HepG2 (cell line): ENCODE data around the gene HYCC1. TPM values are rescaled to one million over a fixed set of nuclear protein-coding genes. Genes with fewer than 3 reads are reported as not detected.

Source experiments
- CENPX ChIP-seq: sonication (generic); formaldehyde crosslinking; IDR thresholded peaks from 2 replicates; pipeline ENCODE4 v1.9.0; 2021; ENCODE audit warnings: mild to moderate bottlenecking, missing genetic modification reagents, moderate library complexity
- HMG20A ChIP-seq: IDR thresholded peaks from 2 replicates; pipeline ENCODE4 v1.6.1; 2016; ENCODE audit warnings: borderline replicate concordance
- HNRNPK ChIP-seq: fragments of 200-400 bp; formaldehyde crosslinking; IDR thresholded peaks from 2 replicates; pipeline ENCODE4 v1.6.1; 2018; ENCODE audit warnings: low read length, low read depth, moderate library complexity, mild to moderate bottlenecking; ENCODE audit not compliant: poor library complexity, severe bottlenecking
- SMYD3 ChIP-seq: sonication (generic); formaldehyde crosslinking; IDR thresholded peaks from 2 replicates; pipeline ENCODE4 v1.8.1; 2023; ENCODE audit warnings: mild to moderate bottlenecking, missing genetic modification reagents
- SNRNP70 ChIP-seq: fragments of 200-400 bp; formaldehyde crosslinking; IDR thresholded peaks from 2 replicates; pipeline ENCODE4 v1.6.1; 2017; ENCODE audit warnings: mild to moderate bottlenecking, low read depth, low read length, moderate library complexity
- THYN1 ChIP-seq: sonication (generic); formaldehyde crosslinking; IDR thresholded peaks from 2 replicates; pipeline ENCODE4 v1.8.1; 2023; ENCODE audit warnings: low read depth, mild to moderate bottlenecking, moderate library complexity, missing genetic modification reagents, borderline replicate concordance
- ZBTB7A ChIP-seq: sonication (generic); formaldehyde crosslinking; IDR thresholded peaks from 2 replicates; pipeline ENCODE4 v1.8.0; 2022; ENCODE audit warnings: mild to moderate bottlenecking, missing genetic modification reagents
- ZC3H13 ChIP-seq: sonication (generic); formaldehyde crosslinking; IDR thresholded peaks from 2 replicates; pipeline ENCODE4 v1.8.1; 2023; ENCODE audit warnings: mild to moderate bottlenecking, missing genetic modification reagents, moderate library complexity
- ZNF207 ChIP-seq: fragments of 450-650 bp; IDR thresholded peaks from 2 replicates; pipeline ENCODE4 v1.6.1; 2016; ENCODE audit warnings: antibody characterized with exemption, borderline replicate concordance
- ZNF501 ChIP-seq: sonication (generic); formaldehyde crosslinking; IDR thresholded peaks from 2 replicates; pipeline ENCODE4 v1.5.1; 2020; ENCODE audit warnings: mild to moderate bottlenecking, moderate library complexity, missing genetic modification reagents
- ZNF605 ChIP-seq: sonication (generic); formaldehyde crosslinking; IDR thresholded peaks from 2 replicates; pipeline ENCODE4 v1.8.0; 2022; ENCODE audit warnings: mild to moderate bottlenecking, missing genetic modification reagents
- ZNF788 ChIP-seq: sonication (generic); formaldehyde crosslinking; IDR thresholded peaks from 2 replicates; pipeline ENCODE4 v1.5.0; 2020; ENCODE audit warnings: mild to moderate bottlenecking, missing genetic modification reagents, borderline replicate concordance
- ZNF841 ChIP-seq: sonication (generic); formaldehyde crosslinking; IDR thresholded peaks from 2 replicates; pipeline ENCODE4 v1.8.1; 2023; ENCODE audit warnings: missing genetic modification reagents, borderline replicate concordance
- ZNF850 ChIP-seq: sonication (generic); formaldehyde crosslinking; conservative IDR thresholded peaks from 2 replicates; pipeline ENCODE4 v1.9.0; 2021; ENCODE audit warnings: mild to moderate bottlenecking, missing genetic modification reagents
- polyA plus RNA-seq, 8 experiments: library from polyadenylated mRNA; depleted of rRNA in 3 of 8; stranded (reverse) in 7 of 8; unstranded in 1 of 8; fragments of >200 nt; fragmentation: Illumina TruSeq in 4 of 8; extraction: Trizol in 4 of 8; gene quantifications; 2 replicates each; pipeline versions ENCODE4 v1.2.1 to v1.2.3, GENCODE V29; 2011 to 2016; ENCODE audit warnings: low read depth in 4 of 8, missing spikeins in 1 of 8, mixed read lengths in 1 of 8; ENCODE audit not compliant: insufficient read depth in 1 of 8
- total RNA-seq, 5 experiments: library from RNA; depleted of rRNA; stranded (reverse); fragments of >200 nt; fragmentation: Illumina TruSeq; extraction: Trizol; gene quantifications; 2 replicates each; pipeline ENCODE4 v1.2.3, GENCODE V29; 2016; ENCODE audit warnings: low read depth in 1 of 5
- TF ChIP-seq, protein P1 (sequence below): sonication (generic); formaldehyde crosslinking; IDR thresholded peaks from 2 replicates; pipeline ENCODE4 v1.4.0; 2020; ENCODE audit warnings: missing genetic modification reagents, borderline replicate concordance
- TF ChIP-seq, protein P2 (sequence below): sonication (generic); formaldehyde crosslinking; IDR thresholded peaks from 2 replicates; pipeline ENCODE4 v1.5.1; 2020; ENCODE audit warnings: mild to moderate bottlenecking, moderate library complexity, missing genetic modification reagents
- TF ChIP-seq, protein P3 (sequence below): sonication (generic); formaldehyde crosslinking; conservative IDR thresholded peaks from 2 replicates; pipeline ENCODE4 v1.4.0; 2020; ENCODE audit warnings: missing genetic modification reagents
- TF ChIP-seq, protein P4 (sequence below): sonication (generic); formaldehyde crosslinking; IDR thresholded peaks from 2 replicates; pipeline ENCODE4 v1.5.1; 2020; ENCODE audit warnings: missing genetic modification reagents, mild to moderate bottlenecking, borderline replicate concordance
- TF ChIP-seq, protein P5 (sequence below): sonication (generic); formaldehyde crosslinking; IDR thresholded peaks from 2 replicates; pipeline ENCODE4 v1.5.0; 2020; ENCODE audit warnings: missing genetic modification reagents

Gene HYCC1
- total and polyA plus RNA-seq, 2 of the 13 experiments (the other 11 are each of a cell fraction or from before 2014, with no cell fraction given), result 9.5 to 41.8 TPM

DNA sequence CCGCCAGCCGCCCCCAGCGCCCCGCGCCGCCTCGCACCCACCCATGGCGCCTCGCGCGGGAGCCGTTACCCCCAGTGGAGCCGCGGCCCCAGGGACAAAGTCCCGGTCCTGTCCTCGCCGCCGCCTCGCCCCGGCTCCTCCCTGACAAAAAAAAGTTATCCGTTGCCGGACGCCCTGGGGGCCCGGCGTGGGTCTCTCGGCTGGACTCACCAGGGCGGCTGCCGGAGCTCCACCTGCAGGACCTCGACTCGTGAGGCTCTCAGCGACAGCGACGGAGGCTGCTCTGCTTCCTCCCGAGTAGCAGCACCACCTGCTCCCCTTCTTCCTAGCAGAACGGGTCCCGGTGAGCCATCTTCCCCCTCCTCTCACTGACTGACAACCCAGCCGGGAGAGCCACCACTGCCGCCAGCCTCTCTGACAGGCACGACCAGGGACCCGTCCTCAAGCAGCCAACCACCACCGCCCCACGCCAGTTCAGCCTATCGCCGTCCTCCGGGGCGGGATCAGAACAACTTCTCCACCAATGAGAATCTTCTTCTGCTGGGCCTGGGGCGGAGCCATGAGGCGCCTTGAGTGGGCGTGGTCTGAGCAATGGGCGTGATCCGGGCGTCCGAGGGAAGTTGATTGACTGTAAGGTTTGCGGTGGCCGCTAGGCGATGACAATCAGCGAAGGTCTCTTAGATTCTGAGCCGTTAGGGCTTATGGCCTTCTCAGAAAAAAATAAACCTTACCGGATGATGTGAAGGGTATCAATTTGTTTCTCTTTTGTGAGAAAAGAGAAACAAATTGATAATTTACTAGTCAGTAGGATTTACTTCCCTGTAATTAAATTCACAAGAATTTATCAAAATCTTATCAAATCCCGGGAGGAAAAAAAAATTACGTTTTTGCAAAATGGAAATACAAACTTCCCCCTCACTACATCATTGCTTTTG lies at the start of gene HYCC1 (continued):
- TF ChIP-seq ZNF841, result no peak
- TF ChIP-seq, protein P1, sequence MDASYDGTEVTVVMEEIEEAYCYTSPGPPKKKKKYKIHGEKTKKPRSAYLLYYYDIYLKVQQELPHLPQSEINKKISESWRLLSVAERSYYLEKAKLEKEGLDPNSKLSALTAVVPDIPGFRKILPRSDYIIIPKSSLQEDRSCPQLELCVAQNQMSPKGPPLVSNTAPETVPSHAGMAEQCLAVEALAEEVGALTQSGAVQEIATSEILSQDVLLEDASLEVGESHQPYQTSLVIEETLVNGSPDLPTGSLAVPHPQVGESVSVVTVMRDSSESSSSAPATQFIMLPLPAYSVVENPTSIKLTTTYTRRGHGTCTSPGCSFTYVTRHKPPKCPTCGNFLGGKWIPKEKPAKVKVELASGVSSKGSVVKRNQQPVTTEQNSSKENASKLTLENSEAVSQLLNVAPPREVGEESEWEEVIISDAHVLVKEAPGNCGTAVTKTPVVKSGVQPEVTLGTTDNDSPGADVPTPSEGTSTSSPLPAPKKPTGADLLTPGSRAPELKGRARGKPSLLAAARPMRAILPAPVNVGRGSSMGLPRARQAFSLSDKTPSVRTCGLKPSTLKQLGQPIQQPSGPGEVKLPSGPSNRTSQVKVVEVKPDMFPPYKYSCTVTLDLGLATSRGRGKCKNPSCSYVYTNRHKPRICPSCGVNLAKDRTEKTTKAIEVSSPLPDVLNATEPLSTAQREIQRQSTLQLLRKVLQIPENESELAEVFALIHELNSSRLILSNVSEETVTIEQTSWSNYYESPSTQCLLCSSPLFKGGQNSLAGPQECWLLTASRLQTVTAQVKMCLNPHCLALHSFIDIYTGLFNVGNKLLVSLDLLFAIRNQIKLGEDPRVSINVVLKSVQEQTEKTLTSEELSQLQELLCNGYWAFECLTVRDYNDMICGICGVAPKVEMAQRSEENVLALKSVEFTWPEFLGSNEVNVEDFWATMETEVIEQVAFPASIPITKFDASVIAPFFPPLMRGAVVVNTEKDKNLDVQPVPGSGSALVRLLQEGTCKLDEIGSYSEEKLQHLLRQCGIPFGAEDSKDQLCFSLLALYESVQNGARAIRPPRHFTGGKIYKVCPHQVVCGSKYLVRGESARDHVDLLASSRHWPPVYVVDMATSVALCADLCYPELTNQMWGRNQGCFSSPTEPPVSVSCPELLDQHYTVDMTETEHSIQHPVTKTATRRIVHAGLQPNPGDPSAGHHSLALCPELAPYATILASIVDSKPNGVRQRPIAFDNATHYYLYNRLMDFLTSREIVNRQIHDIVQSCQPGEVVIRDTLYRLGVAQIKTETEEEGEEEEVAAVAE, result no peak
- TF ChIP-seq SNRNP70, result no peak
- TF ChIP-seq ZNF207, result no peak
- no peak for TF ChIP-seq ZNF850 (CRISPR knock-in tag)
- no peak; the same call in 1 of the 2 replicates for TF ChIP-seq ZNF788 (CRISPR knock-in tag)
- no peak for TF ChIP-seq HNRNPK
- TF ChIP-seq THYN1 (CRISPR knock-in tag), result no peak
- TF ChIP-seq, protein P2, sequence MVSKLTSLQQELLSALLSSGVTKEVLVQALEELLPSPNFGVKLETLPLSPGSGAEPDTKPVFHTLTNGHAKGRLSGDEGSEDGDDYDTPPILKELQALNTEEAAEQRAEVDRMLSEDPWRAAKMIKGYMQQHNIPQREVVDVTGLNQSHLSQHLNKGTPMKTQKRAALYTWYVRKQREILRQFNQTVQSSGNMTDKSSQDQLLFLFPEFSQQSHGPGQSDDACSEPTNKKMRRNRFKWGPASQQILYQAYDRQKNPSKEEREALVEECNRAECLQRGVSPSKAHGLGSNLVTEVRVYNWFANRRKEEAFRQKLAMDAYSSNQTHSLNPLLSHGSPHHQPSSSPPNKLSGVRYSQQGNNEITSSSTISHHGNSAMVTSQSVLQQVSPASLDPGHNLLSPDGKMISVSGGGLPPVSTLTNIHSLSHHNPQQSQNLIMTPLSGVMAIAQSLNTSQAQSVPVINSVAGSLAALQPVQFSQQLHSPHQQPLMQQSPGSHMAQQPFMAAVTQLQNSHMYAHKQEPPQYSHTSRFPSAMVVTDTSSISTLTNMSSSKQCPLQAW (CRISPR knock-in tag), result peak; percentile 60; the same call in 1 of the 2 replicates
- TF ChIP-seq ZBTB7A (CRISPR knock-in tag), result no peak
- TF ChIP-seq HMG20A (CRISPR knock-in tag), result no peak
- TF ChIP-seq CENPX (CRISPR knock-in tag), result no peak
- no peak for TF ChIP-seq ZNF501 (CRISPR knock-in tag)
- TF ChIP-seq, protein P3, sequence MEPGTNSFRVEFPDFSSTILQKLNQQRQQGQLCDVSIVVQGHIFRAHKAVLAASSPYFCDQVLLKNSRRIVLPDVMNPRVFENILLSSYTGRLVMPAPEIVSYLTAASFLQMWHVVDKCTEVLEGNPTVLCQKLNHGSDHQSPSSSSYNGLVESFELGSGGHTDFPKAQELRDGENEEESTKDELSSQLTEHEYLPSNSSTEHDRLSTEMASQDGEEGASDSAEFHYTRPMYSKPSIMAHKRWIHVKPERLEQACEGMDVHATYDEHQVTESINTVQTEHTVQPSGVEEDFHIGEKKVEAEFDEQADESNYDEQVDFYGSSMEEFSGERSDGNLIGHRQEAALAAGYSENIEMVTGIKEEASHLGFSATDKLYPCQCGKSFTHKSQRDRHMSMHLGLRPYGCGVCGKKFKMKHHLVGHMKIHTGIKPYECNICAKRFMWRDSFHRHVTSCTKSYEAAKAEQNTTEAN (CRISPR knock-in tag), result no peak
- TF ChIP-seq, protein P4, sequence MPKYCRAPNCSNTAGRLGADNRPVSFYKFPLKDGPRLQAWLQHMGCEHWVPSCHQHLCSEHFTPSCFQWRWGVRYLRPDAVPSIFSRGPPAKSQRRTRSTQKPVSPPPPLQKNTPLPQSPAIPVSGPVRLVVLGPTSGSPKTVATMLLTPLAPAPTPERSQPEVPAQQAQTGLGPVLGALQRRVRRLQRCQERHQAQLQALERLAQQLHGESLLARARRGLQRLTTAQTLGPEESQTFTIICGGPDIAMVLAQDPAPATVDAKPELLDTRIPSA (CRISPR knock-in tag), result no peak
- no peak for TF ChIP-seq SMYD3 (CRISPR knock-in tag)
- TF ChIP-seq ZNF605 (CRISPR knock-in tag), result no peak
- TF ChIP-seq, protein P5, sequence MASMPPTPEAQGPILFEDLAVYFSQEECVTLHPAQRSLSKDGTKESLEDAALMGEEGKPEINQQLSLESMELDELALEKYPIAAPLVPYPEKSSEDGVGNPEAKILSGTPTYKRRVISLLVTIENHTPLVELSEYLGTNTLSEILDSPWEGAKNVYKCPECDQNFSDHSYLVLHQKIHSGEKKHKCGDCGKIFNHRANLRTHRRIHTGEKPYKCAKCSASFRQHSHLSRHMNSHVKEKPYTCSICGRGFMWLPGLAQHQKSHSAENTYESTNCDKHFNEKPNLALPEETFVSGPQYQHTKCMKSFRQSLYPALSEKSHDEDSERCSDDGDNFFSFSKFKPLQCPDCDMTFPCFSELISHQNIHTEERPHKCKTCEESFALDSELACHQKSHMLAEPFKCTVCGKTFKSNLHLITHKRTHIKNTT (CRISPR knock-in tag), result no peak
- TF ChIP-seq ZC3H13 (CRISPR knock-in tag), result no peak
